Neuron (in vitro differentiated cells): ENCODE data around the gene TRIM3.
"Not testable (repeated sequence)": the region's sequence is repeated elsewhere in the genome, so short reads cannot be mapped to it uniquely, and the experiment has no call there.

Experiments used
- H2AFZ ChIP-seq: one replicate; pipeline ENCODE4 v1.6.1; 2013; ENCODE audit warnings: low read depth, mild to moderate bottlenecking, inconsistent platforms, low read length, moderate library complexity
- H3K27me3 ChIP-seq: one replicate; pipeline ENCODE4 v1.6.1; 2013; ENCODE audit warnings: low read length; ENCODE audit not compliant: insufficient read depth
- H3K36me3 ChIP-seq: one replicate; pipeline ENCODE4 v1.6.1; 2013; ENCODE audit warnings: low read length; ENCODE audit not compliant: insufficient read depth
- H3K4me1 ChIP-seq: one replicate; pipeline ENCODE4 v1.6.1; 2013; ENCODE audit warnings: low read length; ENCODE audit not compliant: insufficient read depth
- H3K4me3 ChIP-seq: 2 replicates; pipeline ENCODE4 v1.5.1; 2013; ENCODE audit warnings: mild to moderate bottlenecking, low read length, moderate library complexity
- H3K9me3 ChIP-seq: one replicate; pipeline ENCODE4 v1.6.1; 2013; ENCODE audit warnings: low read length

Gene TRIM3

GRCh38 chr11:6473451-6474412 is at the start of gene TRIM3:
Gene TRIM3 (minus strand): TSS chr11:6473941. CDS start chr11:6465695, 8,246 bp downstream.
- peaks cover 15% of the 10 kb centered on the region for H3K4me1 ChIP-seq
- no peaks in the 10 kb centered on the region for H3K27me3 ChIP-seq
- peak within 1 kb of the TSS; percentile 65 for H2AFZ ChIP-seq
- peak within 1 kb of the TSS; percentile 81 for H3K4me3 ChIP-seq
- H3K36me3 ChIP-seq = peaks cover 15% of the 10 kb centered on the region
- no peaks in the 10 kb centered on the region for H3K9me3 ChIP-seq

DNA sequence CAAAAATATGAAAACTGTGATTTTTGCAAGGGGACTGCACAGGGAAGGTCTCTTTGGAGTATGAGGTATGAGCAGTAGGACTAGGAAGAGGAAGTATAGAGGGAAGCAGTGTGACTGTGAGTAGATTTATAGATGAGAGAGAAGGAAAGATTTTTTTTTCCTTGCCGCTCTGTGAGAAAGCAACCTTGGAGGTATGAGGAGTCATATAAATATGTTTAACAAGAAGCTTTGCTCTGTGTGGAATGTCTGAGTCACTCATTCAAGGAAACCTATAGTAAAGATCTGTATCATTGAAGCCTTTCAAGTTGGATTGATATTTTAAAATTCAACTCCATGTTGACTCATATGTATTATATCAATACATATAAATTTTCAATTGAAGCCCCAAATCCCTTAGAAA is 49.5 kb upstream of the TRIM3 start:
- H3K4me3 ChIP-seq = no peak overlapping the region
- peaks cover 2% of the 10 kb centered on the region for H3K9me3 ChIP-seq
- no peak overlapping the region for H2AFZ ChIP-seq
- peaks cover 18% of the 10 kb centered on the region for H3K36me3 ChIP-seq
- no peaks in the 10 kb centered on the region for H3K27me3 ChIP-seq
- no peaks in the 10 kb centered on the region for H3K4me1 ChIP-seq

- H3K27me3 ChIP-seq, H3K4me1 ChIP-seq, H3K9me3 ChIP-seq, H3K4me3 ChIP-seq, H2AFZ ChIP-seq: not testable (repeated sequence)
- H3K36me3 ChIP-seq = peaks cover 19% of the 10 kb centered on the region
These were observed 48.2 kb upstream of the TRIM3 start for GRCh38 chr11:6521946-6522345.

GRCh38 chr11:6520265-6520664 is 46.5 kb upstream of the TRIM3 start:
- H3K4me1 ChIP-seq = no peaks in the 10 kb centered on the region
- H3K4me3 ChIP-seq = no peak overlapping the region
- no peak overlapping the region for H2AFZ ChIP-seq

GRCh38 chr11:6516865-6517264 is 43.1 kb upstream of the TRIM3 start:
- H3K4me1 ChIP-seq = no peaks in the 10 kb centered on the region

More at GRCh38 chr11:6520265-6520664, 46.5 kb upstream of the TRIM3 start:
- peaks cover 2% of the 10 kb centered on the region for H3K9me3 ChIP-seq
- peaks cover 21% of the 10 kb centered on the region for H3K36me3 ChIP-seq
- H3K27me3 ChIP-seq = no peaks in the 10 kb centered on the region

GRCh38 chr11:6505577-6506240 is 32.0 kb upstream of the TRIM3 start:
- Histone ChIP-seq H3K36me3 (peaks cover 19% of the 10 kb centered on the region), H3K4me3 (no peak overlapping the region), H2AFZ (no peak overlapping the region), H3K27me3 (no peaks in the 10 kb centered on the region), H3K4me1 (no peaks in the 10 kb centered on the region), H3K9me3 (no peaks in the 10 kb centered on the region)

More at GRCh38 chr11:6516865-6517264, 43.1 kb upstream of the TRIM3 start:
- Histone ChIP-seq H3K4me3 (no peak overlapping the region), H3K27me3 (no peaks in the 10 kb centered on the region), H2AFZ (no peak overlapping the region), H3K36me3 (peaks cover 26% of the 10 kb centered on the region), H3K9me3 (peaks cover 6% of the 10 kb centered on the region)

DNA sequence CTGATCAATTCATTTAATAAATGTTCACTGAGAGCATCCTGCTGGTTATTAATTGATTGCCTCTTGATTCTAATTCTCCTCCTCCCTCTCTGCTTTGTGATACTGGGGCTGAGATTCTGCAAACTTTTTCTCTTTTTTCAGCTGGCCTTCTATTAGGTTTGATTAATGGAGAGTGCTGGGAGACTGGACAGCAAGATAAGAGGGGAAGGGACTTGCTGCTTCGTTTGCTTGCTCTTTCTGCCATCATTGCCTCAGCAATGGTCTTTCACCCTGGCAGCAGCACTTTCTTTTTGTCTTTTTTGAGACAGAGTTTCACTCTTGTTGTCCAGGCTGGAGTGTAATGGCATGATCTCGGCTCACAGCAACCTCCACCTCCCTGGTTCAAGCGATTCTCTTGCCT is 30.4 kb upstream of the TRIM3 start:
- Histone ChIP-seq H3K27me3 (no peaks in the 10 kb centered on the region), H3K9me3 (no peaks in the 10 kb centered on the region), H3K4me3 (no peak overlapping the region), H2AFZ (no peak overlapping the region), H3K36me3 (peaks cover 14% of the 10 kb centered on the region), H3K4me1 (no peaks in the 10 kb centered on the region)

- Histone ChIP-seq H3K9me3 (no peaks in the 10 kb centered on the region), H2AFZ (no peak overlapping the region), H3K27me3 (no peaks in the 10 kb centered on the region), H3K36me3 (peaks cover 24% of the 10 kb centered on the region), H3K4me1 (no peaks in the 10 kb centered on the region), H3K4me3 (no peak overlapping the region)
These were observed 28.6 kb upstream of the TRIM3 start for GRCh38 chr11:6502382-6502781.

GRCh38 chr11:6498544-6498943 is 24.8 kb upstream of the TRIM3 start:
- Histone ChIP-seq H3K27me3 (no peaks in the 10 kb centered on the region), H3K4me3 (no peak overlapping the region), H3K9me3 (no peaks in the 10 kb centered on the region), H3K36me3 (peaks cover 30% of the 10 kb centered on the region), H3K4me1 (no peaks in the 10 kb centered on the region), H2AFZ (no peak overlapping the region)

GRCh38 chr11:6498121-6498520 is 24.4 kb upstream of the TRIM3 start:
- H3K9me3 ChIP-seq = no peaks in the 10 kb centered on the region
- H3K4me1 ChIP-seq = no peaks in the 10 kb centered on the region
- H2AFZ ChIP-seq = no peak overlapping the region
- no peaks in the 10 kb centered on the region for H3K27me3 ChIP-seq
- no peak overlapping the region for H3K4me3 ChIP-seq
- H3K36me3 ChIP-seq = peaks cover 30% of the 10 kb centered on the region

DNA sequence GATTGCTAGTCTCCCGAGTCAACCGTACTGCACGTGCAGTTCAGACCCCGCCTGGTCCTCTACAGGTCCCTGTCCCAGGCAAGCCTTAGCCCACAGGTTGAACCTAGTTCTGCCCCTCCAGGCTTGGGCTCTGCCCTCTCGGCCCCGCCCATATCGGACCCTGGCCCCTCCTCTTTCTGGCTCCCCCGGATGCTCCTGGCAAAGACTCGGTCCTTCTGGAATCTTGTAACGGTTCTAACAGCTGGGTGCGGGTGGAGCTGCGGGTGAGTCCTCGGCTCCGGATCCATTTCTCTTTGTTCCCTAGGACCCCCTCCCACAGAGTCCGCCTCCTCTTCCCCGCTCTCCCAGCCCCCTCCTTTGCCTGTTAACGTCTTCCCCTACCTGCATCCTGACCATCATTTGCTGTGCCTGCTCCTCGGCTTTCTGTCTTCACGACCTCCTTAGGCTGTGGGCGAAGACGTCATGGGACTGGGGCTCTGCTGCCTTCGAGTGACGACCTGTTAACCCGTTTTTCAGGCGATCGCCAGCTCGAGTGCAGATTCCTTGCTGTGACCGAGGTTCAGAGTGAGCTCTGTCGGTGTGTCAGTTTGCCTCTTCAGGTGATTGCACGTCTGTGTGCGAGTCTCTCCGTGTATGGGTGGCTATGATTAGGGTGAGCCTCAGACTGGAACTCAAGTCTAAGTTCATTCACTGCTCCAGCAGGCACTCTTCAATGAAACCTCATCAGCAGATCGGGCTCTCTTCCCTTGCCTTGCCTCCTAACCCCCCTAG is 23.5 kb upstream of the TRIM3 start, which contains the start of gene DNHD1:
DNHD1 (plus strand) TSS at position 212 of the 771 bp plus-strand sequence. CDS start 936 bp downstream, outside the sequence.
- H3K9me3 ChIP-seq = no peaks in the 10 kb centered on the region

GRCh38 chr11:6489306-6489705 is 15.6 kb upstream of the TRIM3 start:
- H3K36me3 ChIP-seq = peaks cover 52% of the 10 kb centered on the region
- no peak overlapping the region for H2AFZ ChIP-seq
- no peaks in the 10 kb centered on the region for H3K4me1 ChIP-seq

More for the DNA sequence above, 23.5 kb upstream of the TRIM3 start, which contains the start of gene DNHD1:
- Histone ChIP-seq H3K4me3 (no peak within 1 kb of the TSS), H3K36me3 (peaks cover 27% of the 10 kb centered on the region), H3K27me3 (no peaks in the 10 kb centered on the region), H3K4me1 (no peaks in the 10 kb centered on the region), H2AFZ (no peak within 1 kb of the TSS)

More at GRCh38 chr11:6489306-6489705, 15.6 kb upstream of the TRIM3 start:
- no peaks in the 10 kb centered on the region for H3K9me3 ChIP-seq
- no peak overlapping the region for H3K4me3 ChIP-seq
- no peaks in the 10 kb centered on the region for H3K27me3 ChIP-seq
